Activated CD4-positive, alpha-beta memory T cell treated with anti-CD3 and anti-CD28 coated beads, Interleukin-2, amount 10 ng/mL, durations not matched to agents 7 days and 5 days (primary cell): Measurements from ENCODE around the gene SYCE3. TPM values are rescaled to one million over a fixed set of nuclear protein-coding genes. Genes with fewer than 3 reads are reported as not detected.

ENCODE experiments used
- CTCF ChIA-PET: fragments of 350-600 bp; sonication (Branson Sonifier 250); formaldehyde crosslinking; loops from one replicate; lab custom pipeline; 2021; ENCODE audit warnings: antibody characterized with exemption, inconsistent platforms; lab: Charles Lee
- POLR2A ChIA-PET: fragments of 350-600 bp; sonication (Branson Sonifier 250); formaldehyde crosslinking; loops from one replicate; lab custom pipeline; 2021; ENCODE audit warnings: antibody characterized with exemption; lab: Charles Lee
- DNase-seq: peaks from one replicate; pipeline ENCODE4 v3.0.0-alpha.2; 2020
- H3K27ac Mint-ChIP-seq: one replicate; pipeline ENCODE4 v1.8.0; 2021; ENCODE audit warnings: mild to moderate bottlenecking, mixed read lengths
- H3K27me3 Mint-ChIP-seq: one replicate; pipeline ENCODE4 v1.8.0; 2021; ENCODE audit warnings: mixed read lengths
- H3K36me3 Mint-ChIP-seq: one replicate; pipeline ENCODE4 v1.8.0; 2021; ENCODE audit warnings: low read depth, mixed read lengths
- H3K4me1 Mint-ChIP-seq: one replicate; pipeline ENCODE4 v1.8.0; 2021; ENCODE audit warnings: mixed read lengths
- H3K4me3 Mint-ChIP-seq: one replicate; pipeline ENCODE4 v1.8.0; 2021; ENCODE audit warnings: mild to moderate bottlenecking, mixed read lengths
- H3K9me3 Mint-ChIP-seq: one replicate; pipeline ENCODE4 v1.8.0; 2021; ENCODE audit warnings: mixed read lengths
- total RNA-seq, 2 experiments: library from RNA; stranded (reverse); gene quantifications; one replicate each; pipeline ENCODE4 v1.2.3, GENCODE V29; 2021

SYCE3 gene
- total RNA-seq, 2 experiments from 2014 or later = 0.58 to 0.71 TPM

- POLR2A ChIA-PET = interaction anchor here (1.5 to 7.7 kb wide), 2 partner anchors 22 to 43 kb away, joined by 3 to 321 read pairs; partner anchors contain the start of genes SCO2 and TYMP
- Mint-ChIP-seq H3K4me1 (peaks cover 25% of the 10 kb centered on the region), H3K9me3 (no peaks in the 10 kb centered on the region), H3K4me3 (peak overlapping the region; percentile 21), H3K36me3 (peaks cover 22% of the 10 kb centered on the region), H3K27me3 (no peaks in the 10 kb centered on the region), H3K27ac (no peak overlapping the region)
- CTCF ChIA-PET = no interaction called here
- no peak for DNase-seq
Measured at GRCh38 chr22:50505276-50505775, 57.4 kb downstream of the SYCE3 start.

- DNase-seq = no peak
- H3K9me3 Mint-ChIP-seq = no peaks in the 10 kb centered on the region
- H3K4me1 Mint-ChIP-seq = peaks cover 20% of the 10 kb centered on the region
- no peaks in the 10 kb centered on the region for H3K27me3 Mint-ChIP-seq
- H3K27ac Mint-ChIP-seq = no peak overlapping the region
- ChIA-PET CTCF (interaction anchor here (1.3 kb wide), 1 partner anchor 34 kb away, joined by 5 read pairs; no protein-coding TSS in a partner anchor), POLR2A (interaction anchor here (3.2 kb wide), 1 partner anchor 21 kb away, joined by 17 read pairs; the partner anchor contains the start of gene SCO2)
- peaks cover 21% of the 10 kb centered on the region for H3K36me3 Mint-ChIP-seq
- no peak overlapping the region for H3K4me3 Mint-ChIP-seq
Measured at GRCh38 chr22:50504369-50505211, 58.1 kb downstream of the SYCE3 start.

- no peak for DNase-seq
- Mint-ChIP-seq H3K4me3 (no peak overlapping the region), H3K9me3 (no peaks in the 10 kb centered on the region), H3K36me3 (peaks cover 15% of the 10 kb centered on the region), H3K27me3 (no peaks in the 10 kb centered on the region), H3K27ac (no peak overlapping the region), H3K4me1 (peaks cover 12% of the 10 kb centered on the region)
- ChIA-PET POLR2A (interaction anchor here (1.2 to 3.2 kb wide), 2 partner anchors 22 to 118 kb away, joined by 4 to 17 read pairs; partner anchors contain the start of gene SCO2), CTCF (interaction anchor here (1.3 kb wide), 1 partner anchor 33 kb away, joined by 5 read pairs; no protein-coding TSS in a partner anchor)
Measured at GRCh38 chr22:50503475-50504145, 59.1 kb downstream of the SYCE3 start.

GRCh38 chr22:50502628-50503474 is 59.9 kb downstream of the SYCE3 start:
- no peaks in the 10 kb centered on the region for H3K9me3 Mint-ChIP-seq
- H3K27ac Mint-ChIP-seq = no peak overlapping the region
- no peak for DNase-seq
- H3K4me3 Mint-ChIP-seq = no peak overlapping the region
- H3K27me3 Mint-ChIP-seq = no peaks in the 10 kb centered on the region
- H3K4me1 Mint-ChIP-seq = peaks cover 10% of the 10 kb centered on the region
- POLR2A ChIA-PET = interaction anchor here (0.8 to 3.2 kb wide), 5 partner anchors 23 to 119 kb away, joined by 3 to 17 read pairs (median 4); partner anchors contain the start of gene SCO2
- CTCF ChIA-PET = interaction anchor here (0.5 to 1.3 kb wide), 2 partner anchors 23 to 33 kb away, joined by 3 to 5 read pairs; partner anchors contain the start of gene SCO2
- peaks cover 13% of the 10 kb centered on the region for H3K36me3 Mint-ChIP-seq

- H3K27ac Mint-ChIP-seq = no peak overlapping the region
- no peaks in the 10 kb centered on the region for H3K27me3 Mint-ChIP-seq
- H3K9me3 Mint-ChIP-seq = no peaks in the 10 kb centered on the region
- POLR2A ChIA-PET = interaction anchor here (0.8 to 3.2 kb wide), 4 partner anchors 24 to 37 kb away, joined by 3 to 17 read pairs (median 4); partner anchors contain the start of gene SCO2
- peaks cover 8% of the 10 kb centered on the region for H3K4me1 Mint-ChIP-seq
- peaks cover 9% of the 10 kb centered on the region for H3K36me3 Mint-ChIP-seq
- no peak overlapping the region for H3K4me3 Mint-ChIP-seq
- DNase-seq = no peak
- CTCF ChIA-PET = interaction anchor here (0.5 to 1.4 kb wide), 2 partner anchors 23 to 119 kb away, joined by 3 to 5 read pairs; partner anchors contain the start of gene SCO2
Measured at GRCh38 chr22:50502096-50502495, 60.6 kb downstream of the SYCE3 start.

Other genes starting within 250 kb of the SYCE3 start
- 1 to 10 TPM; 5.0 to 5.6 TPM for gene DENND6B, start 235.9 kb downstream of the SYCE3 start, total RNA-seq
- 10 to 100 TPM; 56.5 to 58.9 TPM for gene PPP6R2, start 219.6 kb downstream of the SYCE3 start, total RNA-seq
- gene SBF1, start 87.9 kb downstream of the SYCE3 start, total RNA-seq = 100 to 1,000 TPM; 181 to 196 TPM
- gene ADM2, start 81.4 kb downstream of the SYCE3 start, total RNA-seq = 1 to 10 TPM; 7.6 to 8.8 TPM
- under 1 TPM; 0.48 to 0.60 TPM for gene MIOX, start 76.1 kb downstream of the SYCE3 start, total RNA-seq
- gene LMF2, start 55.2 kb downstream of the SYCE3 start, total RNA-seq = 100 to 1,000 TPM; 111 to 114 TPM
- gene NCAPH2, start 54.7 kb downstream of the SYCE3 start, total RNA-seq = 100 to 1,000 TPM; 105 to 108 TPM
- 1 to 10 TPM; 6.4 to 7.0 TPM for gene SCO2, start 37.3 kb downstream of the SYCE3 start, total RNA-seq
- 10 to 100 TPM; 89.1 to 90.2 TPM for gene TYMP, start 32.9 kb downstream of the SYCE3 start, total RNA-seq
- gene KLHDC7B, start 17.0 kb downstream of the SYCE3 start, total RNA-seq = 1 to 10 TPM; 8.0 to 8.4 TPM
- 10 to 100 TPM; 60.8 to 60.9 TPM for gene CPT1B, start 15.5 kb upstream of the SYCE3 start, total RNA-seq
- 100 to 1,000 TPM; 101 to 111 TPM for gene CHKB, start 19.9 kb upstream of the SYCE3 start, total RNA-seq
- under 1 TPM; 0.15 to 0.18 TPM for gene MAPK8IP2, start 37.9 kb upstream of the SYCE3 start, total RNA-seq
- gene ARSA, start 65.2 kb upstream of the SYCE3 start, total RNA-seq = 10 to 100 TPM; 63.1 to 65.0 TPM
- gene SHANK3, start 109.9 kb upstream of the SYCE3 start, total RNA-seq = under 1 TPM in 1 of 2 experiments, not detected in 1; 0.08 TPM
- gene ACR, start 175.3 kb upstream of the SYCE3 start, total RNA-seq = not detected
- 10 to 100 TPM; 16.6 to 20.2 TPM for gene RABL2B, start 220.7 kb upstream of the SYCE3 start, total RNA-seq